ENCODE results near the gene NTN3. TPM values are rescaled to one million over a fixed set of nuclear protein-coding genes. Genes with fewer than 3 reads are reported as not detected.
A peak's percentile ranks its signal among the peaks of the same experiment; 100 is the strongest.

NTN3 gene
- total and polyA plus RNA-seq, 2 of the 8 experiments (the other 6 are each of a cell fraction or from before 2014, with no cell fraction given), result 0.30 to 0.34 TPM

- 79% methylated on average over 11 of the region's 11 CpGs; no CpG with 5 or more reads in 1 of the 2 experiments for WGBS, 2 experiments (ENCODE audit: extremely low coverage in 1 of 2, insufficient coverage in 1 of 2, insufficient read length in 1 of 2, insufficient replicate concordance in 2 of 2, low coverage in 1 of 2, low lambda C conversion rate in 2 of 2, missing lambda C conversion rate in 1 of 2)
- TF ChIP-seq JUND (IDR thresholded peaks at IDR 0.05; ENCODE audit: low read length) (no peak), GTF2F1 (IDR thresholded peaks at IDR 0.05; ENCODE audit: borderline replicate concordance, low read depth, low read length) (no peak), ATF2 (IDR thresholded peaks at IDR 0.05; ENCODE audit: low read length) (no peak), SUZ12 (IDR thresholded peaks at IDR 0.05; ENCODE audit: low read length) (no peak), TAF7 (optimal IDR thresholded peaks at IDR 0.05; ENCODE audit: borderline replicate concordance, low read depth, low read length) (no peak), CHD1 (IDR thresholded peaks at IDR 0.05; ENCODE audit: low read depth, low read length) (no peak), CEBPB (IDR thresholded peaks at IDR 0.05; ENCODE audit: low read depth, low read length) (no peak)
- Histone ChIP-seq H3K56ac (replicated peaks; ENCODE audit: insufficient read length, low read depth, low read length) (no peak overlapping the region), H2BK5ac (ENCODE audit: low read depth, low read length) (peak overlapping the region; percentile 16; the same call in 1 of the 2 replicates), H3K4me3 (ENCODE audit: extremely low read depth in 1 of 4, insufficient read depth in 2 of 4, low read depth in 3 of 4, low read length in 4 of 4) (no peak overlapping the region), H3K9ac (replicated peaks in 1 of 4; ENCODE audit: extremely low read depth in 1 of 4, low read depth in 3 of 4, low read length in 3 of 4) (peak overlapping the region; percentile 8 to 38 (median 30); a peak in 4 of 7 replicates), H2BK120ac (replicated peaks; ENCODE audit: low read depth, low read length) (no peak overlapping the region), H3K23ac (ENCODE audit: insufficient read length) (no peak overlapping the region), H3K79me1 (ENCODE audit: low read depth, low read length) (peaks cover 24% of the 10 kb centered on the region), H3K4me1 (replicated peaks in 1 of 4; ENCODE audit: control insufficient read depth in 3 of 4, insufficient read depth in 4 of 4, low read length in 3 of 4) (peaks cover 4 to 38% (median 18%) of the 10 kb centered on the region in 4 experiments), H3K4me2 (ENCODE audit: insufficient read depth in 1 of 2, low read depth in 2 of 2, low read length in 2 of 2) (peak overlapping the region in 1 of 2 experiments; percentile 85; a peak in 1 of 4 replicates), H4K5ac (ENCODE audit: insufficient read length, low read depth, low read length) (no peak overlapping the region), H3K36me3 (ENCODE audit: control insufficient read depth in 2 of 4, insufficient read depth in 4 of 4, low read length in 3 of 4) (no peaks in the 10 kb centered on the region; a peak in 1 of 8 replicates), H3K4ac (replicated peaks; ENCODE audit: insufficient read length, low read depth, low read length) (no peak overlapping the region), H3K18ac (ENCODE audit: extremely low read depth, low read length) (no peak overlapping the region), H3K14ac (ENCODE audit: insufficient read length) (no peak overlapping the region), H2AK5ac (ENCODE audit: low read depth, low read length) (0 out of 2 replicates have a peak overlapping the region, but pooled peaks have one; percentile 53), H4K20me1 (replicated peaks in 1 of 2; ENCODE audit: control insufficient read depth in 1 of 2, insufficient read depth in 2 of 2, low read length in 2 of 2) (peaks cover 31 to 38% of the 10 kb centered on the region in 2 experiments), H4K91ac (replicated peaks; ENCODE audit: insufficient read length, low read length) (no peak overlapping the region), H3K27ac (ENCODE audit: low read depth, low read length) (peak overlapping the region; percentile 45; the same call in 1 of the 2 replicates), H3K23me2 (ENCODE audit: low read depth, low read length) (peaks cover 13% of the 10 kb centered on the region; the same call in 1 of the 2 replicates), H2BK12ac (ENCODE audit: low read depth, low read length) (no peak overlapping the region), H3K79me2 (ENCODE audit: control insufficient read depth in 1 of 2, insufficient read depth in 2 of 2, low read length in 2 of 2) (peaks cover 26 to 61% of the 10 kb centered on the region in 2 experiments), H4K8ac (ENCODE audit: extremely low read depth, insufficient read depth, low read length) (no peak overlapping the region), H3K27me3 (replicated peaks in 1 of 4; ENCODE audit: control insufficient read depth in 3 of 4, extremely low read depth in 1 of 4, insufficient read depth in 3 of 4, low read length in 3 of 4) (no peaks in the 10 kb centered on the region; a peak in 2 of 7 replicates), H3K9me3 (ENCODE audit: insufficient read depth in 2 of 2, low read depth in 1 of 2, low read length in 1 of 2) (no peaks in the 10 kb centered on the region), H2BK15ac (ENCODE audit: low read length) (no peak overlapping the region), H2BK20ac (ENCODE audit: low read length) (no peak overlapping the region), H2AFZ (ENCODE audit: low read length) (no peak overlapping the region)
- no peak for DNase-seq (ENCODE audit: low read depth in 1 of 2, low spot score in 2 of 2)
- no peak for FAIRE-seq
- ChIA-PET CTCF (ENCODE audit: partially characterized antibody) (interaction anchor here (0.8 to 1.4 kb wide), 4 partner anchors 10 to 322 kb away, joined by 3 to 4 read pairs (median 4); no protein-coding TSS in a partner anchor), POLR2A (ENCODE audit: partially characterized antibody) (interaction anchor here (0.7 to 5.6 kb wide), 4 partner anchors 16 to 519 kb away, joined by 4 to 44 read pairs (median 7); partner anchors contain the start of gene CEMP1)
These were observed 45.5 kb downstream of the NTN3 start for GRCh38 chr16:2516391-2517240.
